Thoracic aorta (tissue), 2 donors: ENCODE measurements around the gene PHF21B. TPM values are rescaled to one million over a fixed set of nuclear protein-coding genes. Genes with fewer than 3 reads are reported as not detected.

Experiments used
- ATAC-seq: fragments of 150-250 bp; one replicate; pipeline ENCODE4 v1.8.0; 2017; ENCODE audit warnings: low read depth; ENCODE audit not compliant: insufficient number of reproducible peaks, low FRiP score
- DNase-seq: peaks from one replicate; pipeline ENCODE4 v3.0.0-alpha.2; 2020; ENCODE audit warnings: low spot score
- H3K27ac ChIP-seq, 2 donors: fragments of 200-600 bp; sonication (generic); 1 replicate in 1 of 2; 2 replicates in 1 of 2; pipeline ENCODE4 v1.5.1; 2016; ENCODE audit warnings: mild to moderate bottlenecking in 2 of 2, moderate library complexity in 2 of 2
- H3K27me3 ChIP-seq: fragments of 200-600 bp; sonication (generic); replicated peaks from 2 replicates; pipeline ENCODE4 v1.6.0; 2016; ENCODE audit warnings: mild to moderate bottlenecking; ENCODE audit not compliant: insufficient read depth
- H3K36me3 ChIP-seq: fragments of 200-600 bp; sonication (generic); one replicate; pipeline ENCODE4 v1.5.1; 2016
- H3K4me1 ChIP-seq, 2 donors: fragments of 200-600 bp; sonication (generic); 1 replicate in 1 of 2; 2 replicates in 1 of 2; pipeline versions ENCODE4 v1.5.1 to v1.6.0; 2016; ENCODE audit warnings: low read depth in 2 of 2, mild to moderate bottlenecking in 1 of 2; ENCODE audit not compliant: control insufficient read depth in 1 of 2
- H3K4me3 ChIP-seq: fragments of 200-600 bp; sonication (generic); 2 replicates; pipeline ENCODE4 v1.5.1; 2016; ENCODE audit warnings: mild to moderate bottlenecking
- H3K9me3 ChIP-seq: fragments of 200-600 bp; sonication (generic); 2 replicates; pipeline ENCODE4 v1.5.1; 2016
- CTCF ChIP-seq: fragments of 200-600 bp; sonication (generic); IDR thresholded peaks from one replicate; pipeline ENCODE4 v1.5.1; 2019; ENCODE audit warnings: antibody characterized with exemption
- total RNA-seq, 2 donors: library from RNA; depleted of rRNA; stranded (reverse); fragments of >200 nt; gene quantifications; one replicate each; pipeline versions ENCODE4 v1.1.0 to v1.2.3, GENCODE V29; 2016

PHF21B gene
- total RNA-seq, 2 donors from 2014 or later = 2.1 TPM; not detected in 1

GRCh38 chr22:44831885-44832284, 177.9 kb downstream of the PHF21B start:
- Histone ChIP-seq H3K27me3 (no peaks in the 10 kb centered on the region), H3K9me3 (peaks cover 10% of the 10 kb centered on the region), H3K4me3 (no peak overlapping the region), H3K27ac (no peak overlapping the region), H3K36me3 (no peaks in the 10 kb centered on the region), H3K4me1 (no peaks in the 10 kb centered on the region)
- ATAC-seq = no peak
- TF ChIP-seq CTCF = no peak
- no peak for DNase-seq

Other genes with a start within 250 kb of the PHF21B start
- 10 to 100 TPM; 27.8 to 31.6 TPM for gene NUP50, start 153.9 kb upstream of the PHF21B start, total RNA-seq
- 10 to 100 TPM; 76.9 to 99.1 TPM for gene KIAA0930, start 230.9 kb upstream of the PHF21B start, total RNA-seq